Stomach smooth muscle (tissue), 2 donors: ENCODE measurements around the gene CCDC120.

Source experiments
- H3K27ac ChIP-seq: one replicate; pipeline ENCODE4 v1.7.0; 2013; ENCODE audit warnings: mild to moderate bottlenecking, low read length, inconsistent platforms
- H3K27me3 ChIP-seq, 2 donors: one replicate each; pipeline ENCODE4 v1.7.0; 2013; ENCODE audit warnings: low read length in 2 of 2; ENCODE audit not compliant: insufficient read depth in 2 of 2, control insufficient read depth in 1 of 2
- H3K36me3 ChIP-seq, 2 donors: one replicate each; pipeline ENCODE4 v1.7.0; 2013; ENCODE audit warnings: low read length in 2 of 2; ENCODE audit not compliant: control insufficient read depth in 2 of 2, insufficient read depth in 2 of 2
- H3K4me1 ChIP-seq: one replicate; pipeline ENCODE4 v1.7.0; 2013; ENCODE audit warnings: low read length; ENCODE audit not compliant: control insufficient read depth, insufficient read depth
- H3K4me3 ChIP-seq, 2 donors: one replicate each; pipeline ENCODE4 v1.7.0; 2013; ENCODE audit warnings: low read length in 2 of 2
- H3K9ac ChIP-seq, 2 donors: one replicate each; pipeline ENCODE4 v1.7.0; 2013; ENCODE audit warnings: low read length in 2 of 2, mild to moderate bottlenecking in 1 of 2
- H3K9me3 ChIP-seq, 2 donors: one replicate each; pipeline ENCODE4 v1.7.0; 2013; ENCODE audit warnings: low read length in 2 of 2; ENCODE audit not compliant: control insufficient read depth in 2 of 2
- donor health status: healthy.
- donor health status: Pancreatic carcinoma.

CCDC120 gene, protein sequence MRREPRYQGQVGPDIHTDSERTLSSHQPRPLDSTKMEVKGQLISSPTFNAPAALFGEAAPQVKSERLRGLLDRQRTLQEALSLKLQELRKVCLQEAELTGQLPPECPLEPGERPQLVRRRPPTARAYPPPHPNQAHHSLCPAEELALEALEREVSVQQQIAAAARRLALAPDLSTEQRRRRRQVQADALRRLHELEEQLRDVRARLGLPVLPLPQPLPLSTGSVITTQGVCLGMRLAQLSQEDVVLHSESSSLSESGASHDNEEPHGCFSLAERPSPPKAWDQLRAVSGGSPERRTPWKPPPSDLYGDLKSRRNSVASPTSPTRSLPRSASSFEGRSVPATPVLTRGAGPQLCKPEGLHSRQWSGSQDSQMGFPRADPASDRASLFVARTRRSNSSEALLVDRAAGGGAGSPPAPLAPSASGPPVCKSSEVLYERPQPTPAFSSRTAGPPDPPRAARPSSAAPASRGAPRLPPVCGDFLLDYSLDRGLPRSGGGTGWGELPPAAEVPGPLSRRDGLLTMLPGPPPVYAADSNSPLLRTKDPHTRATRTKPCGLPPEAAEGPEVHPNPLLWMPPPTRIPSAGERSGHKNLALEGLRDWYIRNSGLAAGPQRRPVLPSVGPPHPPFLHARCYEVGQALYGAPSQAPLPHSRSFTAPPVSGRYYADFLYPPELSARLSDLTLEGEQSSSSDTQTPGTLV

DNA sequence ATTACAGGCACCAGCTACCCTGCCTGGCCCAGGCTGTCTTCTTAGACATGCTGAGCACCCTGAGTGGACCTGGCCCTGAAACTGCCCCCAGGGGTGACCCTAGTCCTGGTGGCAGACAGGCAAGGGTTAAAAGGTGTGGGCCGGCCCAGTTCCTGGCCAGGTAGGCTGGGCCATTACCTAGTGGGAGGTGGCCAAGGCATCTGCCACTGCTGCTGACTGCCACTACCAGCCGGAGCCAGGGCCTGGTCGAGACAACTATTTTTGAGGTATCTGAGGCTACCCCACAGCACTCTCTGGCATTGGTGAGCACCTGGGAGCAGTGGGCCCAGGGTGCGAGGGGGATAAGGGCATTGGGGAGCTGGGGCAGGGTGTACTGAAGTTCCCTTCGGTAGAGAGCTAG, at the start of gene CCDC120:
Gene CCDC120, plus strand, starts transcription at position 206 of the 400 bp plus-strand sequence. CDS start 3,043 bp downstream, outside the sequence.
- H3K4me3 ChIP-seq: no peak within 1 kb of the TSS
- H3K27ac ChIP-seq: no peak within 1 kb of the TSS
- H3K36me3 ChIP-seq: no peaks in the 10 kb centered on the region
- H3K4me1 ChIP-seq: peaks cover 11% of the 10 kb centered on the region
- H3K9ac ChIP-seq: no peak within 1 kb of the TSS
- H3K27me3 ChIP-seq: peaks cover 0 to 8% of the 10 kb centered on the region in 2 donors
- H3K9me3 ChIP-seq: no peaks in the 10 kb centered on the region

DNA sequence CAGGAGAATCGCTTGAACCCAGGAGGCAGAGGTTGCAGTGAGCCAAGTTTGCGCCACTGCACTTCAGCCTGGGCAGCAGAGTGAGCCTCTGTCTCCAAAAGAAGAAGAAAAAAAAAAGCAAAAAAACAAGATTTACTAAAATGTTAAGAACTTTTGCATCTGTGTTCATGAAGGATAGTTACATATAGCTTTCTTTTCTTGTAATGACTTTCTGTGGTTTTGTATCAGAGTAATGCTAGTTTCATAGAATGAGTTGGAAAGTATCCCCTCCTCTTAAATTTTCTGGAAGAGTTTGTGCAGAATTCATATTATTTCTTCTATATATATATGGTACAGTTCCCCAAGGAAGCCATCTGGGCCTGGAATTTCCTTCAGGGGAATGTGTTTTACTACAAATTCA, 39.7 kb upstream of the CCDC120 start:
- Histone ChIP-seq H3K36me3 (no peaks in the 10 kb centered on the region), H3K27ac (no peak overlapping the region), H3K4me3 (no peak overlapping the region), H3K9ac (no peak overlapping the region), H3K4me1 (no peaks in the 10 kb centered on the region), H3K9me3 (no peaks in the 10 kb centered on the region), H3K27me3 (no peaks in the 10 kb centered on the region)

DNA sequence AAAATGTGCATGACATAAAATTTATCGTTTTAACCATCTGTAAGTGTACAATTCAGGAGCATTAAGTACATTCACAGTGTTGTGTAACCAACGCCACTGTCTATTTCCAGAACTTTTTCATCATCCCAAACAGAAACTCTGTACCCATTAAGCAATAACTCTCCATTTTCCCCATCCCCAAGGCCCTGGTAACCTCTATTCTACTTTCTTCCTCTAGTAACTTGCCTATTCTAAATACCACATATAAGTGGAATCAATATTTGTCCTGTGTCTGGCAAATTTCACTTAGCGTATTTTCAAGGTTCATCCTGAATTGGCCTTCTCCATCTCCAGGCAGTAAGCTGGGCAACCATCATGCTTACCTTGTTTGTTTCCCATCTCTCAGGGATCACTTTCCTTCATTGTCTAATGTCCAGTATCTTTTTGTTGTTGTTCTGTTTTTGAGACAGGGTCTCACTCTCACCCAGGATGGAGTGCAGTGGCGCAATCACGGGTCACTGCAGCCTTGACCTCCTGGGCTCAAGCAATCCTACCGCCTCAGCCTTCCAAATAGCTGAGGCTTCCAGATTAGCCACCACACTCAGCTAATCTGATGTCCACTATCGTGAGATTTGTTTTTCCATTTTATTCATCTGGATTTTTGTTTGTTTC, 39.1 kb upstream of the CCDC120 start:
- Histone ChIP-seq H3K27ac (no peak overlapping the region), H3K27me3 (no peaks in the 10 kb centered on the region), H3K4me3 (no peak overlapping the region), H3K9me3 (no peaks in the 10 kb centered on the region), H3K4me1 (no peaks in the 10 kb centered on the region), H3K36me3 (peaks cover 0 to 2% of the 10 kb centered on the region in 2 donors), H3K9ac (no peak overlapping the region)

DNA sequence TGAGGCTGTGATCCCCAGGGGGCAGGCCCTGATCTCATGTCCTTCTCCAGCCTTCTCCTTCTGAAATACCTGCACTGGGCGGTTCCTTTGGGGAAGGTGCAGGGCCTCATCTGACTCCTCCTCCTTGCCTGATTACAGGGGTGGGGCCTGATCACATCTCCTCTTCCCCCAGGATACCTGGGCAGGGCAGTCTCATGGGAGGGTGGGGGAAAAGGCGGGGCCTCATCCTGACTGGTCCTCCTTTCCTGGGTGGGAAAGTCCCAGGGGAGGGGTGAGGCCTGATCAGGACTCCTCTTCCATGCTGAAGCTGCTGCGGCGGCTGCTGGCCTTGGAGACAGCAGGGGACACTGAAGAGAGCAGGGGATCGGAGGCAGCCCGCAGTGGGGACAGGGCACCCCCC, 28.9 kb upstream of the CCDC120 start:
- H3K4me3 ChIP-seq: no peak overlapping the region
- H3K27ac ChIP-seq: no peak overlapping the region
- H3K9me3 ChIP-seq: no peaks in the 10 kb centered on the region
- peaks cover 15 to 22% of the 10 kb centered on the region in 2 donors for H3K36me3 ChIP-seq
- H3K27me3 ChIP-seq: no peaks in the 10 kb centered on the region
- H3K9ac ChIP-seq: no peak overlapping the region
- peaks cover 10% of the 10 kb centered on the region for H3K4me1 ChIP-seq

DNA sequence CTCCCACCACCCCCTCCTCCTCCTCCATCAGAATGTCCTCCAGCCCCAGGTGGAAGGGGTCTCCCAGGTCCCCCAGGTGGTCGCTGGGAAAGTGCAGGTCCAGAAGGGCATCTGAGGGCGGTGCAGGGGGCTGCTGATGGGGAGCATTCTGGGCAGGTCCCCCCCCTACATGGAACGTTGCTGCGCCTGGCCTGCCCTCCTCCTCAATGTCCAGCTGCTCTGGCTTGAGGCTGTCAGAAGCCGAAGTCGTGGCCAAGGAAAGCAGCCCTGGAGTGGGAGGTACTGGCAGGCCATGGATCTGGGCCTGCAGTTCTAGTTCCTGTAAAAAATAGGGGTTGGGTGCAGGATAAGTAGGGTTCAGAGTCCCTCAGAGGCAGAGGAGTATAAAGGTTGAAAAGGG, 28.5 kb upstream of the CCDC120 start:
- Histone ChIP-seq H3K36me3 (peaks cover 15 to 22% of the 10 kb centered on the region in 2 donors), H3K4me3 (no peak overlapping the region), H3K27me3 (no peaks in the 10 kb centered on the region), H3K9ac (no peak overlapping the region), H3K27ac (no peak overlapping the region), H3K9me3 (no peaks in the 10 kb centered on the region), H3K4me1 (peaks cover 10% of the 10 kb centered on the region)

DNA sequence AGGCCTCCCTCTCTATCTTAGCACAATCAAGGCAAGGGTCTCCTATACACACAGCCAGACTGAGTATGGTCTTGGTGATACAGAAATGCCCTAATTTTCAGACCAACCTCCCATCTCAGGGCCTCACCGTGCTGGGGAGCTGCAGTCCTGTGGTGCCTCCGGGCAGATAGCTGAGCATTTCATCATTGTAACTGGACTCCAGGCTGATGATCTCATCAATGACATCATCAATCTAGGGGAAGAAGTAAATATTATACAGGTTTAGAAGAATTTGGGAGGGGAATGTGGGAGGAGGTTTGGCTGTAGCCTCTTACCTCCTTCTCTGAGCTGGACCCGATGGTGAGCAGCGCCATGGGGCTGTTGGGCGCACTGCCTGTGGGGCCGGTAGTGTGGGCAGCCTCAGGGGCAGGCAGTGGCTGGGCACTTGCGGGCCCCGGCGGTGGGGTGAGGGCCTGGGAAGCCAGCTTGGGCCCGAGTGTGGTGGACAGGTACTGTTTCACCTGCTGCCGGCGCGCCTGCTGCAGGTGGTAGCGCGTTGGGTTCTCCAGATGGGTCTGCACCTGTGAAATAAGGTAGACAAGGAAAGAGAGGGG, 20.8 kb upstream of the CCDC120 start:
- H3K4me1 ChIP-seq: peaks cover 30% of the 10 kb centered on the region
- H3K4me3 ChIP-seq: no peak overlapping the region
- H3K27ac ChIP-seq: no peak overlapping the region

DNA sequence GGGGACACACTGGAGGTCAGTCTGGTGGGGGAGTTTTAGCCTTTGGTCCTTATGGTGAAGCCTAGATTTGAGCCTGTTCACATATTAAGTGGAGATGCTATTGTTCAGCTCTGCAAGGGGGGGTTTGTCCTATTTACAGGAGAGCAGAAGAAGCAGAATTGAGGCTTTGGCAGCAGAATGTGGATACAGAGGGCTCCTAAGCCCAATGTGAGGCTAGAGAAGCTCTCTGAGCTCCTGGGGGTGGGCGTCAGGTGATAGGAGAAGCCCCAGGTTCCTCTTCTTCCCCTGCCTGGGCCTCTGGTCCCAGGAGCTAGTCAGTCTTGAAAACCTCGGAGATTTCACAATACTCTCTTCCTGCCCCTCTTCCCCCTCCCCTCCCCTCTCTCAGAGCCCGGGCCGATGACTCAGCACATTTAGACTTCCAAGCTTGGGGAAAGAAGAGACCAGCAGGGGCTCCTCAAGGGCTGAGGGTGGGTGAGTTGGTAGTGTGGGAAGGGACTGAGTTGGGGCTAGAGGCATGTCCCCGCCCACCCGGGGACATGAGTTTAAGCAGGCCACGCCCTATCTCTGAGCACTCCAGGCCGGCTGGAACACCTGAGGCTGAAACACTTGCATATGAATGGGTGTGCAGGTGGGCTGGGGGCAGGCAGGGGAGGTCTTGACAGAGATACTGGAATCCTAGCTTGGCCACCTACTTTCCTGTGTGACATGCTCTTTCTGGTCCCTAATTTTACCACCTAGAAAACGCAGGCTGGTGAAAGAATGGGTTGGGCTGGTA, 19.0 kb upstream of the CCDC120 start:
- no peaks in the 10 kb centered on the region for H3K9me3 ChIP-seq
- H3K4me3 ChIP-seq: peak overlapping the region; percentile 35 to 49
- peaks cover 11 to 19% of the 10 kb centered on the region in 2 donors for H3K36me3 ChIP-seq
- peaks cover 22% of the 10 kb centered on the region for H3K4me1 ChIP-seq
- peak overlapping the region; percentile 64 to 99 for H3K9ac ChIP-seq
- H3K27ac ChIP-seq: peak overlapping the region; percentile 70
- H3K27me3 ChIP-seq: peaks cover 0 to 4% of the 10 kb centered on the region in 2 donors

More for the DNA sequence above, 20.8 kb upstream of the CCDC120 start:
- Histone ChIP-seq H3K36me3 (peaks cover 21 to 32% of the 10 kb centered on the region in 2 donors), H3K27me3 (peaks cover 0 to 4% of the 10 kb centered on the region in 2 donors), H3K9me3 (no peaks in the 10 kb centered on the region), H3K9ac (no peak overlapping the region)

DNA sequence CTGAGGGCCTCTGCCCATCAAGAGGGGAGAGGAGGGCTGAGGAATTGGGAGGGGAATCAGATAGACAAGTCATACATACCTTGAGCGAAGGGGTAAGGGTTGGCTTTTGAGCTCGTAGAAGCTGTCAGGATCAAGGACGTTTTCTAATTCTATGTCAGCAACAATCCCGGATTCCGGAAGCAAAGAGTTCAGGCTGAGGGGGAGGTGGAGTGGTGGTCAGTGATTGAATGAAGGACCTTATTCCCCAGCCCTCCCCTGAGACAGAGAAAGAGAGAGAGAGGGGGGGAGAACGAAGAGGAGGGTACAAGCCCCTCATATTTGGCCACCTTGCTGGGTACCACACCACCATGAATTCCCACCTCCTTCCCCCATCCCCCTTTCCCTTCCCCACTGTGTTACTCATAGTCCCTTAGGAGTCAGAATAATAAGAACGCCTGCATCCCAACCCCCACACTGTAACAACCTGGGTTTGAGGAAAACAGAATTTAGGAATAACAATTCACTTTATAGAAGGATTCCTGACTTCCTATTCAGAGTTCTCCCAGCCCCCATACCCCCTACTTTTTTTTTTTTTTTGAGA, 18.3 kb upstream of the CCDC120 start:
- Histone ChIP-seq H3K27me3 (peaks cover 0 to 4% of the 10 kb centered on the region in 2 donors), H3K4me3 (peak overlapping the region; percentile 16 to 49), H3K36me3 (peaks cover 11 to 19% of the 10 kb centered on the region in 2 donors), H3K4me1 (peaks cover 22% of the 10 kb centered on the region), H3K9ac (peak overlapping the region; percentile 21 to 99), H3K9me3 (no peaks in the 10 kb centered on the region), H3K27ac (peak overlapping the region; percentile 70)

DNA sequence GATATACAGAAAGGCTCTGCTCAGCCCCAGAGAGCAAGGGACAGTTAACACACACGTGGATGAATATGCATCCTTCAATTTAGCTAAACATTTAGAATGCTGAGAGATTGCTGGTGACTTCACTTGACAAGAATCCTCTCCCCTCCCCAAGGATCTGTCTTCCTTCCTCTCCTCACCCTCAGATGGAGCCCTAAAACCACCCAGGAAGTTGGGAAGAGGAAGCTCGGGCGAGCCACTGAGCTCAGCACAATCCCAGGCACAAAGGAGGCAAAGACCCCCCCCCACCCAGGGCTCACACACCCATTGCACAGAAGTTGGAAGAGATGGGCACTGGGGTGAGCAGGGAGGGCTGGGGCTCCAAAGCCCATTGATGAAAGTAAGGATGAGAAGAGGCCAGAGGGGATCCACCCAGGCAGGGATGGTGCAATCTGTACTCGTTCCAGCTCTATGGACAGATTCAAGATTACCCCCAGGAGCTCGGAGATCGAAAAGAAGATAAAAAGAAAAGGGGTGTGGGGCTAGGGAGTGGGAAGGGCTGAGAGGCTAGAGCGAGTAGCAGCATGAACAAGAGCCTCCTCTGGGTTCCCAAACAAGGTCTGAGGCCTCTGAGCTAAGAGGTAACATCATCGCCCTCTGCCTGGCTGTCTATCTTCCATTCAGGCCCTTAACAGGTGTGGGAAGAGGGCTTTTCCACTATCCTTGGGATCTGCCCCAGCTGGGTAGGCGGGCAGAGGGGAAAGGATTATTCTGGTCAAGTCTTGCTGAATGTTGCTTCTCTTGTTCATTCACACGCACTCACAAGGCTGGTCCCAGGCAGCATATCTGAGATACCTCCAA, 16.8 kb upstream of the CCDC120 start:
- peaks cover 11 to 16% of the 10 kb centered on the region in 2 donors for H3K36me3 ChIP-seq
- peaks cover 22% of the 10 kb centered on the region for H3K4me1 ChIP-seq
- no peaks in the 10 kb centered on the region for H3K9me3 ChIP-seq
- H3K4me3 ChIP-seq: peak overlapping the region; percentile 77 to 94
- H3K27ac ChIP-seq: peak overlapping the region; percentile 97
- H3K27me3 ChIP-seq: peaks cover 0 to 4% of the 10 kb centered on the region in 2 donors
- peak overlapping the region; percentile 97 to 99 for H3K9ac ChIP-seq
